ENCODE measurements around the gene CDK18.

CDK18 gene

DNA sequence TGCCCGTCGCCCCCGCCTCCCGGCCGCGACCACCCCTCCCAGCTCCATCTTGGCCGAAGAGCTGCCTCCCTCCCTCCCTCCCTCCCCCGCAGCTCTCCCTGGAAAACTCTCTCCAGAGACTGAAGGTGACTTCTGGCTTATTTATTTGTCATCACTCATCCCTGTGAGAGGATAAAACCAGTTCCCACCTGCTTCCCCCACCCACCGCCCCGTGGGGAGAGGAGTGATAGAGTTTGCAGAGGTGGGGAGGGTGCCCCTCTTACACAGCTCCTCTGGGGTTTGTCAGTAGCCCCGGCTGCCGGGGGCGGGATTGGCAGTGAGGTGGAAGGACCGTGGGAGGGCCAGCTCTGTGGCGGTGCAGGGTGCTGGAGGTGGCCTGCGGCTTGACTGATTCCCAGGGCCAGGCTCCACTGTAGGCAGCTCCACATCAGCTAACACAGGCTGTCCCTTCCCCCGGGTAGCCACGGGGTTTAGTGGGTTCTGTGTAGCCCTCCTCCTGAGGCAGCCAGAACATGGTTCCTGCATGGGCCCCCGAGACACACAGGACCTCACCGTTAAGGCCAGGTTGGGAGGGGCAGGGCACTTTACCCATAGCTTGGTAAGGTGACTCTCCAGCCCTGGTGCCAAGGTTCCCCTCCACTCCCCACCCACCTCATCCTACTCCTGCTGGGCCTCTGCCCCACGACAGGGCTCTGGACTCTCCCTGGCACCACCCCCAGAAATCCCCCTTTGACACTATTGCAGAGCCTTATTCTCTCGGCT, 65.1 kb downstream of the CDK18 start:
- DNase-seq (ENCODE audit: low read depth) = no peak
- TF ChIP-seq, protein P1, sequence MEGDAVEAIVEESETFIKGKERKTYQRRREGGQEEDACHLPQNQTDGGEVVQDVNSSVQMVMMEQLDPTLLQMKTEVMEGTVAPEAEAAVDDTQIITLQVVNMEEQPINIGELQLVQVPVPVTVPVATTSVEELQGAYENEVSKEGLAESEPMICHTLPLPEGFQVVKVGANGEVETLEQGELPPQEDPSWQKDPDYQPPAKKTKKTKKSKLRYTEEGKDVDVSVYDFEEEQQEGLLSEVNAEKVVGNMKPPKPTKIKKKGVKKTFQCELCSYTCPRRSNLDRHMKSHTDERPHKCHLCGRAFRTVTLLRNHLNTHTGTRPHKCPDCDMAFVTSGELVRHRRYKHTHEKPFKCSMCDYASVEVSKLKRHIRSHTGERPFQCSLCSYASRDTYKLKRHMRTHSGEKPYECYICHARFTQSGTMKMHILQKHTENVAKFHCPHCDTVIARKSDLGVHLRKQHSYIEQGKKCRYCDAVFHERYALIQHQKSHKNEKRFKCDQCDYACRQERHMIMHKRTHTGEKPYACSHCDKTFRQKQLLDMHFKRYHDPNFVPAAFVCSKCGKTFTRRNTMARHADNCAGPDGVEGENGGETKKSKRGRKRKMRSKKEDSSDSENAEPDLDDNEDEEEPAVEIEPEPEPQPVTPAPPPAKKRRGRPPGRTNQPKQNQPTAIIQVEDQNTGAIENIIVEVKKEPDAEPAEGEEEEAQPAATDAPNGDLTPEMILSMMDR (IDR thresholded peaks at IDR 0.05; ENCODE audit: control insufficient read depth, insufficient read depth, low read depth, low read length, missing control alignments) = no peak
- no peak overlapping the region for H3K4me3 ChIP-seq (ENCODE audit: control insufficient read depth, low read depth, low read length)

DNA sequence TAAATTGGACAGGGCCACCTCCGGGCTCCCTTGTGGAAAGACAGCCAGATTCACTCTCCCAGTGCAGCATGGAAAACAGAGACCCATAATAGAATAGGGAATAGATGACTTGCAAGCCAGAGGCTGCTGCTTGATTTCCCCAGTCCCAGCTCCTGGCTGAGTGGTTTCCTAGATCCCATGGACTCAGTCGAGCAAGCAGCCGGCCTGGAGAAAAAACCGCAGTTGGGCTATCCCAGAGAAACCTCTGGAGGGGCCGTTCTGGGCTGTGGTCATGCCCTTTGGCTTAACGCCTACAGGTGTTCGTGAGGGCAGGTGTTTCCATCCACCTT, 65.7 kb downstream of the CDK18 start:
- H3K4me3 ChIP-seq (ENCODE audit: control insufficient read depth, low read depth, low read length) = no peak overlapping the region
- TF ChIP-seq, protein P1 (IDR thresholded peaks at IDR 0.05; ENCODE audit: control insufficient read depth, insufficient read depth, low read depth, low read length, missing control alignments) = no peak
- no peak for DNase-seq (ENCODE audit: low read depth)

DNA sequence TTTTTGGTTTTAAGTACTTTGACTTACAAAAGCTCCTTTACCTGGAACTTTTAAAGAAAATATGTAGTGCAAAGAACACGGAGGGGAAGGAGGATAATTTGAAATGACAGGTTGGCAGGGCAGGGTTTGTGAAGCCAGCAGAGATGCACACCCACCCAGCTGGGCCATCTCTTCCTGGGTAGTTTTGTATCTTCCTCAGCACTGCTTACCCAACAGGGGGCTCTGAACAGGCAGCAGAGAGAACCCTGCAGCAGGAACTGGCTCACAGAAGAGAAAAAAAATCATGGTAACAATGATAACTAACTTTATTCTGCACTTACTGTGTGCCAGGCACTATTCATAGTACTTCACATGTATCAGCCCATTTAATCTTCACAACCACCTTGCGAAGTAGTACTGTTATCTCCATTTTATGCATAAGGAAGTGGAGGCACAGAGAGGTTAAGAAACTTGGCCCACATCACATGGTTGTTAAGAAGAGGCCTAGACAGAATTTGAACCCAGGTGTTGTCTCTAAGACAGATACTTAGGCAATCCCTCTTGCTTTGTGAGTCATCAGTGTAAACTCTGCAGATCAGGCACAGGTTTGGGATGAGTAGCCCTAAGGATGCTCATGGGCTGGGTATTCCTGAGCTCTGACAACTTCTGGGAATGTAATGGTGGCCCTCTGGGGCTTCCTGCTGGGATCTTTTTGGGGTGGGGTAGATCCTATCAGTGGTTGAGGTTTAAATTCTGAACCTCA, 66.5 kb downstream of the CDK18 start:
- TF ChIP-seq, protein P1 (IDR thresholded peaks at IDR 0.05; ENCODE audit: control insufficient read depth, insufficient read depth, low read depth, low read length, missing control alignments) = no peak
- H3K4me3 ChIP-seq (ENCODE audit: control insufficient read depth, low read depth, low read length) = no peak overlapping the region
- no peak for DNase-seq (ENCODE audit: low read depth)

DNA sequence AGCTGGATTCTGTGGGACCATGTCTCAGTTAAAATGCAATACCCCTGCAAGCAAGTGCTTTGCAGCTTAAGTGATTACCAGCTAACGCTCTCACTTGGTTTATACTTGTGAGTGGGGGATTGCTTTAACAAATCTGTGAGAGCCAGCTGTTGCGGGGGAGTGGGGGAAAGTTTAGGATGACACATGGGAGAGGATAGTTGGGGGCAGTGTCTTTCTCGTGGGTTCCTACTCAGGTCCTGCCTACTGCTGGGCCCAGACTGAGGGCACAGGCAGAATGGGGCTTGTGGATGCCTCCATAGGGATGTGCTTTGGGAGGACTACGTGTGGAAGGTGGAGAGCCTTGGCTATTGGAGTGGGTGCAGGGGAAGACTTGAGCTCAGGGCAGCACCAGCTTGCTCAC, 67.3 kb downstream of the CDK18 start:
- TF ChIP-seq, protein P1 (IDR thresholded peaks at IDR 0.05; ENCODE audit: control insufficient read depth, insufficient read depth, low read depth, low read length, missing control alignments) = no peak
- DNase-seq (ENCODE audit: low read depth) = no peak

DNA sequence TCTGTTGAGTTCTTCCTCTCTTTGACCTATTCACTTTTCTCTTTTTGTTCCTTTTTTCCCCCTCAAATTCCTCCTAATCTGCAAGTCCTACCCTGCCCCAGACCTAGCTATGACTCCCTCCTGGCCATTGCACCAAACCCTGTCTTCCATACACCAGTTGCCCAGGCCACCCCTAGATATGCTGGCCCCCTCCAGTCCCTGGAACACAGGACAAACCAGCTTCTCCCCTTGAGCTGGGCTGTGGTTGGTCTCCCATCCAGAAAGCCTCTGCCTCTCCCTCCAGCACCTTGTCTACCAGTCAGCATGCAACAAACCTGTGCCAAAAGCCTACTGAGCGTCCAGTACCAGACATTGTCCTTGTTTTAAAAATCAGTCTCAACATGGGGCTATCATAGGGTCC, 68.0 kb downstream of the CDK18 start:
- no peak for DNase-seq (ENCODE audit: low read depth)
- H3K4me3 ChIP-seq (ENCODE audit: control insufficient read depth, low read depth, low read length) = no peak overlapping the region
- TF ChIP-seq, protein P1 (IDR thresholded peaks at IDR 0.05; ENCODE audit: control insufficient read depth, insufficient read depth, low read depth, low read length, missing control alignments) = no peak

More for the DNA sequence above, 67.3 kb downstream of the CDK18 start:
- no peak overlapping the region for H3K4me3 ChIP-seq (ENCODE audit: control insufficient read depth, low read depth, low read length)

DNA sequence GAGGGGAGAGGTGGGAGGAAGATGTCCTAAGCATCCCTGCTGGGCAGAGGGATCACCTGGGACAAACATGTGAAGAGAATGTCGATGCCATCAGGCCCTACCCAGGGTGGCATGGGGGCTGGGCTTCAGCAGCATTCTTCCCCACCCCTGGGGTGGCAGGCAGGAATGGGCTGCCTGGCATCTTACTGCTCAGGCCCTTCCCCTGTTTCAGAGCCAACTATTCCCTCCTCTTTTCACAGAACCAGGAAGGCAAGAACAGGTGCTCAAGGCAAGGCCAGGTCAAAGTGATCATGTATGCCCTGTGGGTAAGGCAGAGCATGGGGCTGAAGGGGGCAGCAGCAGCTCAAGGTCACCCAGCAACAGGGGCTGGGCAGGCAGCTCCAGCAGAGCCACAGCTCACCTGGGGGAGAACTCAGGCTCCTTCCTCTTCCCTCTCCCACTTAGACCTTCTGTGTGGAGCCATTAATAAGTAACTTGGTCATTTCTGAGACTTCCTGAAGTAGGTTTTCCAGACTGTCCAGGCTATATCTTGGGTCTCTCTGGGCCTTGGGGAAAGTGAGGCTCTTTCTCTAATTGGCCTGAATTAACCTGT, 70.9 kb downstream of the CDK18 start:
- H3K4me3 ChIP-seq (ENCODE audit: control insufficient read depth, low read depth, low read length) = no peak overlapping the region
- TF ChIP-seq, protein P1 (IDR thresholded peaks at IDR 0.05; ENCODE audit: control insufficient read depth, insufficient read depth, low read depth, low read length, missing control alignments) = no peak
- no peak for DNase-seq (ENCODE audit: low read depth)
